HG02678 (cell line): ENCODE measurements around the gene EFNB3.

Experiments
- ATAC-seq: cut with Tn5 transposase; IDR thresholded peaks from one replicate; pipeline ENCODE4 v1.9.1; 2021; ENCODE audit warnings: mild to moderate bottlenecking, moderate library complexity; ENCODE audit not compliant: unreplicated experiment

The EFNB3 gene

GRCh38 chr17:7716901-7717755 lies 12.1 kb downstream of the EFNB3 start, which contains the start of gene DNAH2:
DNAH2 (plus strand) TSS chr17:7717744; CDS start chr17:7719735, 1,991 bp downstream.
- ATAC-seq: no peak

GRCh38 chr17:7717756-7718350 lies 12.9 kb downstream of the EFNB3 start:
- ATAC-seq: no peak

- ATAC-seq: no peak
Measured at GRCh38 chr17:7719661-7720060, 14.7 kb downstream of the EFNB3 start.

GRCh38 chr17:7720125-7720524 lies 15.1 kb downstream of the EFNB3 start:
- ATAC-seq: no peak

- ATAC-seq: no peak
Measured at GRCh38 chr17:7721612-7722011, 16.6 kb downstream of the EFNB3 start.

GRCh38 chr17:7727886-7728285 lies 22.9 kb downstream of the EFNB3 start:
- no peak for ATAC-seq

GRCh38 chr17:7729816-7730215 lies 24.8 kb downstream of the EFNB3 start:
- ATAC-seq: no peak

- ATAC-seq: no peak
Measured at GRCh38 chr17:7732981-7733539, 28.1 kb downstream of the EFNB3 start.

- no peak for ATAC-seq
Measured at GRCh38 chr17:7737601-7738000, 32.6 kb downstream of the EFNB3 start.

GRCh38 chr17:7739746-7740145 lies 34.7 kb downstream of the EFNB3 start:
- no peak for ATAC-seq

- no peak for ATAC-seq
Measured at GRCh38 chr17:7740481-7741001, 35.5 kb downstream of the EFNB3 start.

GRCh38 chr17:7742729-7743128 lies 37.7 kb downstream of the EFNB3 start:
- ATAC-seq: no peak

- no peak for ATAC-seq
Measured at GRCh38 chr17:7744416-7744815, 39.4 kb downstream of the EFNB3 start.

- no peak for ATAC-seq
Measured at GRCh38 chr17:7745748-7746470, 40.9 kb downstream of the EFNB3 start.

GRCh38 chr17:7747635-7748071 lies 42.7 kb downstream of the EFNB3 start:
- no peak for ATAC-seq

GRCh38 chr17:7748076-7748775 lies 43.2 kb downstream of the EFNB3 start:
- ATAC-seq: no peak

GRCh38 chr17:7750321-7750821 lies 45.4 kb downstream of the EFNB3 start:
- ATAC-seq: no peak

GRCh38 chr17:7754656-7755055 lies 49.7 kb downstream of the EFNB3 start:
- ATAC-seq: no peak

GRCh38 chr17:7755095-7755890 lies 50.3 kb downstream of the EFNB3 start:
- no peak for ATAC-seq
